Fibroblast of the conjunctiva (primary cell): Measurements from ENCODE around the gene MED27.

Experiments used
- DNase-seq: peaks from one replicate; pipeline ENCODE4 v3.0.0-alpha.2; 2010; ENCODE audit warnings: low read depth

The MED27 gene

GRCh38 chr9:131919216-131919615 is 160.5 kb downstream of the MED27 start:
- DNase-seq, result no peak

GRCh38 chr9:131918481-131918880 is 161.2 kb downstream of the MED27 start:
- DNase-seq, result no peak

GRCh38 chr9:131917009-131917408 is 162.7 kb downstream of the MED27 start:
- no peak for DNase-seq

GRCh38 chr9:131915181-131915580 is 164.5 kb downstream of the MED27 start:
- peak; percentile 3 for DNase-seq

GRCh38 chr9:131912671-131913070 is 167.0 kb downstream of the MED27 start:
- DNase-seq, result no peak

- DNase-seq, result no peak
Observed at GRCh38 chr9:131912069-131912468, 167.6 kb downstream of the MED27 start.

GRCh38 chr9:131910572-131910971 is 169.1 kb downstream of the MED27 start:
- no peak for DNase-seq

GRCh38 chr9:131905144-131905543 is 174.5 kb downstream of the MED27 start:
- DNase-seq, result no peak

GRCh38 chr9:131899296-131900228 is 180.1 kb downstream of the MED27 start:
- no peak for DNase-seq

- DNase-seq, result no peak
Observed at GRCh38 chr9:131892902-131893500, 186.7 kb downstream of the MED27 start.

GRCh38 chr9:131892162-131892707 is 187.4 kb downstream of the MED27 start:
- no peak for DNase-seq

- no peak for DNase-seq
Observed at GRCh38 chr9:131891598-131891997, 188.1 kb downstream of the MED27 start.

- no peak for DNase-seq
Observed at GRCh38 chr9:131889437-131890251, 190.0 kb downstream of the MED27 start.

- DNase-seq, result no peak
Observed at GRCh38 chr9:131888923-131889322, 190.7 kb downstream of the MED27 start.

- no peak for DNase-seq
Observed at GRCh38 chr9:131887680-131888079, 192.0 kb downstream of the MED27 start.

GRCh38 chr9:131886826-131887225 is 192.8 kb downstream of the MED27 start:
- peak; percentile 27 for DNase-seq

- peak; percentile 21 for DNase-seq
Observed at GRCh38 chr9:131885144-131885609, 194.5 kb downstream of the MED27 start.

GRCh38 chr9:131884222-131884621 is 195.4 kb downstream of the MED27 start:
- no peak for DNase-seq

- no peak for DNase-seq
Observed at GRCh38 chr9:131880833-131881583, 198.7 kb downstream of the MED27 start.

GRCh38 chr9:131879911-131880290 is 199.8 kb downstream of the MED27 start:
- no peak for DNase-seq

- no peak for DNase-seq
Observed at GRCh38 chr9:131879181-131879910, 200.3 kb downstream of the MED27 start.
